ENCODE data around the gene CDC42EP3. TPM values are rescaled to one million over a fixed set of nuclear protein-coding genes. Genes with fewer than 3 reads are reported as not detected.

Gene CDC42EP3
- total RNA-seq, 4 donors from 2014 or later, result 9.0 to 38.0 (median 23.5) TPM

- Histone ChIP-seq H3K27me3 (no peaks in the 10 kb centered on the region), H3K4me1 (peaks cover 7% of the 10 kb centered on the region), H3K4me3 (no peak overlapping the region), H3K9me3 (no peaks in the 10 kb centered on the region), H3K36me3 (no peaks in the 10 kb centered on the region), H3K27ac (no peak overlapping the region)
- TF ChIP-seq POLR2AphosphoS5 (IDR thresholded peaks at IDR 0.05) (no peak), POLR2A (IDR thresholded peaks at IDR 0.05) (no peak), EP300 (IDR thresholded peaks at IDR 0.05) (no peak)
- TF ChIP-seq, protein P1, sequence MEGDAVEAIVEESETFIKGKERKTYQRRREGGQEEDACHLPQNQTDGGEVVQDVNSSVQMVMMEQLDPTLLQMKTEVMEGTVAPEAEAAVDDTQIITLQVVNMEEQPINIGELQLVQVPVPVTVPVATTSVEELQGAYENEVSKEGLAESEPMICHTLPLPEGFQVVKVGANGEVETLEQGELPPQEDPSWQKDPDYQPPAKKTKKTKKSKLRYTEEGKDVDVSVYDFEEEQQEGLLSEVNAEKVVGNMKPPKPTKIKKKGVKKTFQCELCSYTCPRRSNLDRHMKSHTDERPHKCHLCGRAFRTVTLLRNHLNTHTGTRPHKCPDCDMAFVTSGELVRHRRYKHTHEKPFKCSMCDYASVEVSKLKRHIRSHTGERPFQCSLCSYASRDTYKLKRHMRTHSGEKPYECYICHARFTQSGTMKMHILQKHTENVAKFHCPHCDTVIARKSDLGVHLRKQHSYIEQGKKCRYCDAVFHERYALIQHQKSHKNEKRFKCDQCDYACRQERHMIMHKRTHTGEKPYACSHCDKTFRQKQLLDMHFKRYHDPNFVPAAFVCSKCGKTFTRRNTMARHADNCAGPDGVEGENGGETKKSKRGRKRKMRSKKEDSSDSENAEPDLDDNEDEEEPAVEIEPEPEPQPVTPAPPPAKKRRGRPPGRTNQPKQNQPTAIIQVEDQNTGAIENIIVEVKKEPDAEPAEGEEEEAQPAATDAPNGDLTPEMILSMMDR (IDR thresholded peaks at IDR 0.05), result no peak
- no peak for DNase-seq (ENCODE audit: low spot score in 2 of 2)
- 90% methylated on average over 4 of the region's 4 CpGs for WGBS
Observed at GRCh38 chr2:37631698-37632097, 39.7 kb downstream of the CDC42EP3 start.

DNA sequence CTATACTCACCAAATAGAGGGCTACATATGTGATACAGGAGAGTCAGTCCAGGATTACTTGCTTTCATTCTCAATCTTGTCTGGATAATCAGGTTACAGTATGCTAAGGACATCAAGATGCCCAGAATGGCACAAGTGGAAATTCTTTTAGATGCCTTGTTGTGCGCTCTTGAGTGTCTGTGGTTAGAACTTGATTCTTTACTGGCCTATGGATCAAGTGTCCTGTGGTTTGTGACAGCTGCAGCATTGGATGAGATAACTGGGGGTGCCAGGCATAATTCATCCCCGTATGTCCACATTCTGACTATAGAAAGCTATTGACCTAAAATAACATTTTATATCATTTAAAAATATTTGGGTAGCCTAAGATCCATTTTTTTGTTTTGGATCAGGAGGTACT, 40.1 kb downstream of the CDC42EP3 start:
- TF ChIP-seq POLR2AphosphoS5 (IDR thresholded peaks at IDR 0.05) (no peak), EP300 (IDR thresholded peaks at IDR 0.05) (no peak), POLR2A (IDR thresholded peaks at IDR 0.05) (no peak)
- TF ChIP-seq, protein P1 (IDR thresholded peaks at IDR 0.05), result no peak
- 91% methylated on average over 2 of the region's 2 CpGs for WGBS
- H3K4me1 ChIP-seq, result peaks cover 7% of the 10 kb centered on the region
- H3K27ac ChIP-seq, result no peak overlapping the region
- DNase-seq (ENCODE audit: low spot score in 2 of 2), result no peak
- H3K4me3 ChIP-seq, result no peak overlapping the region
- H3K27me3 ChIP-seq, result no peaks in the 10 kb centered on the region
- no peaks in the 10 kb centered on the region for H3K36me3 ChIP-seq
- H3K9me3 ChIP-seq, result no peaks in the 10 kb centered on the region

GRCh38 chr2:37630776-37631175, 40.7 kb downstream of the CDC42EP3 start:
- no peak overlapping the region for H3K4me3 ChIP-seq
- H3K4me1 ChIP-seq, result peaks cover 2% of the 10 kb centered on the region
- no peak for DNase-seq (ENCODE audit: low spot score in 2 of 2)
- TF ChIP-seq POLR2A (IDR thresholded peaks at IDR 0.05) (no peak), EP300 (IDR thresholded peaks at IDR 0.05) (no peak), POLR2AphosphoS5 (IDR thresholded peaks at IDR 0.05) (no peak)
- TF ChIP-seq, protein P1 (IDR thresholded peaks at IDR 0.05), result no peak
- no peak overlapping the region for H3K27ac ChIP-seq
- H3K27me3 ChIP-seq, result no peaks in the 10 kb centered on the region
- no peaks in the 10 kb centered on the region for H3K36me3 ChIP-seq
- H3K9me3 ChIP-seq, result no peaks in the 10 kb centered on the region
- 79% methylated on average over 4 of the region's 4 CpGs for WGBS

GRCh38 chr2:37630301-37630700, 41.1 kb downstream of the CDC42EP3 start:
- no peak overlapping the region for H3K4me3 ChIP-seq
- no peak for DNase-seq (ENCODE audit: low spot score in 2 of 2)
- no peaks in the 10 kb centered on the region for H3K36me3 ChIP-seq
- no peak overlapping the region for H3K27ac ChIP-seq
- H3K27me3 ChIP-seq, result no peaks in the 10 kb centered on the region
- 69% methylated on average over 1 of the region's 1 CpG for WGBS
- H3K9me3 ChIP-seq, result no peaks in the 10 kb centered on the region
- peaks cover 5% of the 10 kb centered on the region for H3K4me1 ChIP-seq
- TF ChIP-seq, protein P1 (IDR thresholded peaks at IDR 0.05), result no peak
- no peak for TF ChIP-seq POLR2AphosphoS5 (IDR thresholded peaks at IDR 0.05)

GRCh38 chr2:37629529-37629928, 41.9 kb downstream of the CDC42EP3 start:
- H3K36me3 ChIP-seq, result no peaks in the 10 kb centered on the region
- no peak for DNase-seq (ENCODE audit: low spot score in 2 of 2)
- H3K4me1 ChIP-seq, result peaks cover 10% of the 10 kb centered on the region
- TF ChIP-seq, protein P1 (IDR thresholded peaks at IDR 0.05), result no peak
- TF ChIP-seq POLR2AphosphoS5 (IDR thresholded peaks at IDR 0.05) (no peak), EP300 (IDR thresholded peaks at IDR 0.05) (no peak), POLR2A (IDR thresholded peaks at IDR 0.05) (no peak)
- H3K27me3 ChIP-seq, result no peaks in the 10 kb centered on the region
- H3K9me3 ChIP-seq, result no peaks in the 10 kb centered on the region
- WGBS, result 73% methylated on average over 3 of the region's 3 CpGs
- H3K4me3 ChIP-seq, result no peak overlapping the region
- no peak overlapping the region for H3K27ac ChIP-seq
